PC-9 (cell line): ENCODE results near the gene RNF149. TPM values are rescaled to one million over a fixed set of nuclear protein-coding genes. Genes with fewer than 3 reads are reported as not detected.

Experiments
- BruUV-seq: library from RNA; stranded (reverse); fragments of 400-500 nt; replicated peaks from 2 replicates; lab custom pipeline; 2021; lab: Mats Ljungman, UMichigan
- CTCF ChIA-PET: fragments of 300-600 bp; sonication (Branson Sonifier 250); formaldehyde crosslinking; loops from one replicate; lab custom pipeline; 2022; ENCODE audit warnings: antibody characterized with exemption; lab: Charles Lee
- POLR2A ChIA-PET: fragments of 300-600 bp; sonication (Branson Sonifier 250); formaldehyde crosslinking; loops from one replicate; lab custom pipeline; 2022; ENCODE audit warnings: antibody characterized with exemption; ENCODE audit not compliant: unreplicated experiment; lab: Charles Lee
- DNase-seq, 2 experiments: peaks; one replicate each; pipeline versions ENCODE4 v3.0.0 to v3.0.0-alpha.2; 2015 to 2022; ENCODE audit warnings: mixed read lengths in 1 of 2
- H2AFZ ChIP-seq: fragments of 200-600 bp; sonication (generic); 2 replicates; pipeline ENCODE4 v1.8.1; 2017; ENCODE audit warnings: antibody characterized with exemption
- H3F3A ChIP-seq: fragments of 200-600 bp; sonication (generic); 2 replicates; pipeline ENCODE4 v1.8.1; 2017; ENCODE audit warnings: antibody characterized with exemption, mild to moderate bottlenecking, low read depth; ENCODE audit not compliant: insufficient read depth
- H3K27ac ChIP-seq: fragments of 200-600 bp; sonication (generic); 2 replicates; pipeline ENCODE4 v1.6.1; 2016; ENCODE audit warnings: mixed run types
- H3K27me3 ChIP-seq: fragments of 200-600 bp; sonication (generic); 2 replicates; pipeline ENCODE4 v1.6.1; 2016; ENCODE audit warnings: low read depth, mixed run types; ENCODE audit not compliant: insufficient read depth
- H3K36me3 ChIP-seq: fragments of 200-600 bp; sonication (generic); 2 replicates; pipeline ENCODE4 v1.6.1; 2016; ENCODE audit warnings: low read depth, mixed run types
- H3K4me1 ChIP-seq: fragments of 200-600 bp; sonication (generic); replicated peaks from 2 replicates; pipeline ENCODE4 v1.6.1; 2016; ENCODE audit warnings: mixed run types; ENCODE audit not compliant: insufficient read depth
- H3K4me2 ChIP-seq: fragments of 200-600 bp; sonication (generic); 2 replicates; pipeline ENCODE4 v1.6.1; 2017; ENCODE audit warnings: mixed run types
- H3K4me3 ChIP-seq: fragments of 200-600 bp; sonication (generic); 2 replicates; pipeline ENCODE4 v1.6.1; 2016; ENCODE audit warnings: mixed run types
- H3K79me2 ChIP-seq: fragments of 200-600 bp; sonication (generic); 2 replicates; pipeline ENCODE4 v1.6.1; 2017; ENCODE audit warnings: low read depth, mixed run types
- H3K9me2 ChIP-seq: fragments of 200-600 bp; sonication (generic); 2 replicates; pipeline ENCODE4 v1.8.1; 2017; ENCODE audit warnings: mild to moderate bottlenecking; ENCODE audit not compliant: insufficient read depth
- H3K9me3 ChIP-seq: fragments of 200-600 bp; sonication (generic); 2 replicates; pipeline ENCODE4 v1.8.1; 2016; ENCODE audit warnings: low read depth; ENCODE audit not compliant: insufficient read depth
- H4K20me1 ChIP-seq: fragments of 200-600 bp; sonication (generic); 2 replicates; pipeline ENCODE4 v1.8.1; 2017; ENCODE audit not compliant: insufficient read depth
- EZH2 ChIP-seq: fragments of 200-600 bp; sonication (generic); IDR thresholded peaks from 2 replicates; pipeline ENCODE4 v1.8.0; 2017; ENCODE audit warnings: antibody characterized with exemption, low read depth
- intact Hi-C: fragments of 100-400 bp; cut with micrococcal nuclease; formaldehyde crosslinking; loops from one replicate; pipeline ENCODE4 v1.10.0; 2022; ENCODE audit not compliant: unreplicated experiment
- total RNA-seq: library from RNA; stranded (reverse); gene quantifications from 2 replicates; pipeline ENCODE4 v1.2.3, GENCODE V29; 2021
- TF ChIP-seq, protein P1 (sequence below): fragments of 200-600 bp; sonication (generic); conservative IDR thresholded peaks from 2 replicates; pipeline ENCODE4 v1.6.1; 2017; ENCODE audit warnings: mixed run types, antibody characterized with exemption, mild to moderate bottlenecking, moderate library complexity

The RNF149 gene
- total RNA-seq, 1 experiment from 2014 or later: 58.6 TPM

GRCh38 chr2:101272045-101272784 is 36.3 kb downstream of the RNF149 start:
- ChIA-PET CTCF (no interaction called here), POLR2A (no interaction called here)
- no peak overlapping the region for H3K4me3 ChIP-seq
- intact Hi-C loops: no loop called here
- no peak for DNase-seq
- TF ChIP-seq, protein P1, sequence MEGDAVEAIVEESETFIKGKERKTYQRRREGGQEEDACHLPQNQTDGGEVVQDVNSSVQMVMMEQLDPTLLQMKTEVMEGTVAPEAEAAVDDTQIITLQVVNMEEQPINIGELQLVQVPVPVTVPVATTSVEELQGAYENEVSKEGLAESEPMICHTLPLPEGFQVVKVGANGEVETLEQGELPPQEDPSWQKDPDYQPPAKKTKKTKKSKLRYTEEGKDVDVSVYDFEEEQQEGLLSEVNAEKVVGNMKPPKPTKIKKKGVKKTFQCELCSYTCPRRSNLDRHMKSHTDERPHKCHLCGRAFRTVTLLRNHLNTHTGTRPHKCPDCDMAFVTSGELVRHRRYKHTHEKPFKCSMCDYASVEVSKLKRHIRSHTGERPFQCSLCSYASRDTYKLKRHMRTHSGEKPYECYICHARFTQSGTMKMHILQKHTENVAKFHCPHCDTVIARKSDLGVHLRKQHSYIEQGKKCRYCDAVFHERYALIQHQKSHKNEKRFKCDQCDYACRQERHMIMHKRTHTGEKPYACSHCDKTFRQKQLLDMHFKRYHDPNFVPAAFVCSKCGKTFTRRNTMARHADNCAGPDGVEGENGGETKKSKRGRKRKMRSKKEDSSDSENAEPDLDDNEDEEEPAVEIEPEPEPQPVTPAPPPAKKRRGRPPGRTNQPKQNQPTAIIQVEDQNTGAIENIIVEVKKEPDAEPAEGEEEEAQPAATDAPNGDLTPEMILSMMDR: no peak
- TF ChIP-seq EZH2: no peak
- peaks cover 42% of the 10 kb centered on the region for H3K36me3 ChIP-seq
- no peak overlapping the region for H2AFZ ChIP-seq
- no peaks in the 10 kb centered on the region for H3K9me2 ChIP-seq
- H3K27ac ChIP-seq: peak overlapping the region; percentile 20; the same call in 1 of the 2 replicates
- peaks cover 21% of the 10 kb centered on the region; the same call in 1 of the 2 replicates for H4K20me1 ChIP-seq
- H3K9me3 ChIP-seq: no peaks in the 10 kb centered on the region
- peaks cover 5% of the 10 kb centered on the region for H3K79me2 ChIP-seq
- no peak overlapping the region for H3K4me2 ChIP-seq
- H3F3A ChIP-seq: peaks cover 79% of the 10 kb centered on the region
- no TSS peak for BruUV-seq
- no peaks in the 10 kb centered on the region for H3K27me3 ChIP-seq
- no peaks in the 10 kb centered on the region for H3K4me1 ChIP-seq

DNA sequence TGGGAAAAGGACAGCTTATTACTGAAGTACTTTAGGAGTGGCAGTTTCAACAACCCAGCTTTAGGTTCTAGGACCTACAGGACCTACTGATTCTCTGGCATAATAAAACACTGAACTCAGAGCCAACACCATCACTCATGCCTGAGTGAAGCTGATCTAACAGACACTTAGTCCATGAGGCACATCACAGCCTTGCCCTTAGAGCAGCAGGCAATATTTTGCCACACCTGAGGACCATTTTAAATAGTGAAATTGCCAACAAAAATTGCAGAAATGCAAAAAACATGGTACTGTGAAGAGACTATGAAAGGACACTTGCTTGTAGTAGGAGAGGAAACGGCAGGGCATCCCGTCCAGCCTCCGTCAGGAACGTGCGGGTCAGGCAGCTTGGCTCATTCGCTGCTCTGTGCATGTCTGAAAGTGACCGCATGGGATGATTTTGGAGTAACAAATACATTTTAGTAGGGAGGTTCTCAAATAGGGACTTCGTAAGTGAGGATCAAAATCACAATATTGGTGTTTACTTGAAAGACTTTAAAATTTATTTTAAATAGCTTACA is 37.7 kb downstream of the RNF149 start:
- no peak for DNase-seq
- Histone ChIP-seq H2AFZ (no peak overlapping the region), H3K4me2 (no peak overlapping the region), H3K4me1 (peaks cover 9% of the 10 kb centered on the region), H3K27ac (no peak overlapping the region), H3K36me3 (peaks cover 43% of the 10 kb centered on the region), H3K27me3 (no peaks in the 10 kb centered on the region), H3F3A (peaks cover 84% of the 10 kb centered on the region), H3K9me3 (no peaks in the 10 kb centered on the region), H3K9me2 (no peaks in the 10 kb centered on the region), H4K20me1 (peaks cover 22% of the 10 kb centered on the region; the same call in 1 of the 2 replicates), H3K79me2 (peaks cover 5% of the 10 kb centered on the region; the same call in 1 of the 2 replicates), H3K4me3 (no peak overlapping the region)
- POLR2A ChIA-PET: no interaction called here
- TF ChIP-seq EZH2: no peak
- TF ChIP-seq, protein P1: no peak
- BruUV-seq: no TSS peak
- CTCF ChIA-PET: no interaction called here
- intact Hi-C loops: no loop called here

DNA sequence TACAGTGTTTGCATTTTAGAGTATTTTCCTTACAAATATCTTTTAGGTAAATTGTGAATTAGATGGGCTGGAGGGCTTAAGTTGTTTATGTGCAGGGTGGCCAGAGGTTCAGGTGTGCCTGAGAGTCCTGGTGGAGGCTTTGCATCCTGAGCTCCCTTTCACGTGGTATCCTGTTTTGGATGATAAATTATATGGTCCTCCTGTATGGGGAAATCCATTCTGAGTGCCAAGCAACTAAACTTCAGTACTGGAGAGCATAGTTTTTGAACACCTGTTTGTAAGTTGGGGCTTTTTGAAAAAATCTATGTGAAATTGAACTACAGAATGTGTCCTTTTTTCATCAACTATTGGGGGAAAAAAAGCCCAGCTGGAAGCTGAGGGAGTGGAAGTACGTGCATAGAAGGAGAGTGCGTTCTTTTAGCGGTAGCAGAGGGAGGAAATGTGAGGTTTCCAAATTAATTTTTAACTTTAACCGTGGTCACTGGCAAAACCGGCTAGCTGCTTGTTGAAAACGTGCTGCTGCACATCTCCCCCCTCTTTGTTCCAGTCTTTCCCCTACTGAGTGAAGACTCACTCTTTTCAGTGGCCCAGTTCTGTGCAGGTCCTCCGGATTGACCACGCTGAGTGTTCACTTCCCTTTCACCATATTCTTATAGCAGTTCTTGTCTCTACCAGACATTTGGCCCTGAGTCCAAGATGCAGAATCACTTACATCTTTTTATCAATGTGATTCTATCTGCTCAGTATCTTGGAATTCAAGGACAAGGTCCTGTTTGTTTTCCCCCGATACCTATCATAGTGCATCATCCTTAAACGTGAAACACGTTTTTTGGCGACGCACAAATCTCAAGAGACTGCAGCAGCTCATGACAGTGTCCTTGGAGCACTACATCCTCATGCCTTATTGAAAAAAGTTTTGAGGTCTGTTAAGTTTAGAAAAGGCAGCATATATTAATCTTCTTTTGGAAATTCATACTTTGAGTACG is 40.5 kb downstream of the RNF149 start:
- Histone ChIP-seq H3K27me3 (no peaks in the 10 kb centered on the region), H3K4me3 (no peak overlapping the region), H3K9me3 (no peaks in the 10 kb centered on the region), H3K27ac (no peak overlapping the region), H3K79me2 (peaks cover 8% of the 10 kb centered on the region; the same call in 1 of the 2 replicates), H4K20me1 (peaks cover 32% of the 10 kb centered on the region; the same call in 1 of the 2 replicates), H3K9me2 (no peaks in the 10 kb centered on the region), H3F3A (peaks cover 82% of the 10 kb centered on the region), H3K4me2 (no peak overlapping the region), H3K36me3 (peaks cover 53% of the 10 kb centered on the region), H2AFZ (no peak overlapping the region), H3K4me1 (peaks cover 14% of the 10 kb centered on the region)
- no TSS peak for BruUV-seq
- TF ChIP-seq, protein P1: no peak
- no peak for TF ChIP-seq EZH2
- intact Hi-C loops: loop anchor here (10.0 kb wide), 1 partner anchor 1177 kb away; no protein-coding TSS in a partner anchor
- DNase-seq: no peak
- ChIA-PET POLR2A (interaction anchor here (0.7 kb wide), 1 partner anchor 119 kb away, joined by 7 read pairs; no protein-coding TSS in a partner anchor), CTCF (no interaction called here)
